Left ventricle myocardium superior (tissue), 1 donor: ENCODE measurements around the gene ZNF470. TPM values are rescaled to one million over a fixed set of nuclear protein-coding genes. Genes with fewer than 3 reads are reported as not detected.
A peak's percentile ranks its signal among the peaks of the same experiment; 100 is the strongest.

Source experiments
- ATAC-seq: fragments of 200-7000 bp; cut with Tn5 transposase; one replicate; pipeline ENCODE4 v1.9.1; 2020; ENCODE audit warnings: mild to moderate bottlenecking, moderate library complexity
- DNase-seq: peaks from one replicate; pipeline ENCODE4 v3.0.0-alpha.2; 2020
- intact Hi-C: fragments of 100-400 bp; cut with micrococcal nuclease; formaldehyde crosslinking; loops from one replicate; pipeline ENCODE4 v1.11.0; 2022
- long read RNA-seq: library from polyadenylated mRNA; unstranded; transcript quantifications from one replicate; pipeline ENCODE4 v2.0.0, GENCODE V29; 2021
- total RNA-seq: library from RNA; stranded (reverse); fragmentation: NEBNext Ultra II Directional; extraction: Animal tissue kit (Norgen Biotek cat#: 25700); gene quantifications from one replicate; pipeline ENCODE4 v1.2.1, GENCODE V29; 2021
- donor health status: DM: no; HTN: yes; CAD: no; lungs with severe emphysema.

ZNF470 gene
- 4.2 TPM for total RNA-seq
- long read RNA-seq, result 0 reads

GRCh38 chr19:56567274-56568120, at the start of gene ZNF470:
TSS of gene ZNF470 (plus strand) at chr19:56567468. CDS start at chr19:56570312, 2,844 bp downstream.
- peak; percentile 96 for DNase-seq
- intact Hi-C loops, result no loop called here
- peak; percentile 100 for ATAC-seq

GRCh38 chr19:56525214-56525860, 41.9 kb upstream of the ZNF470 start:
- intact Hi-C loops, result no loop called here
- ATAC-seq, result no peak
- DNase-seq, result no peak

GRCh38 chr19:56537442-56537841, 29.8 kb upstream of the ZNF470 start:
- intact Hi-C loops, result no loop called here
- ATAC-seq (no peak), DNase-seq (no peak)

- intact Hi-C loops, result no loop called here
- peak; percentile 98 for ATAC-seq
- DNase-seq, result peak; percentile 95
Observed at GRCh38 chr19:56538254-56538760, 29.0 kb upstream of the ZNF470 start.

DNA sequence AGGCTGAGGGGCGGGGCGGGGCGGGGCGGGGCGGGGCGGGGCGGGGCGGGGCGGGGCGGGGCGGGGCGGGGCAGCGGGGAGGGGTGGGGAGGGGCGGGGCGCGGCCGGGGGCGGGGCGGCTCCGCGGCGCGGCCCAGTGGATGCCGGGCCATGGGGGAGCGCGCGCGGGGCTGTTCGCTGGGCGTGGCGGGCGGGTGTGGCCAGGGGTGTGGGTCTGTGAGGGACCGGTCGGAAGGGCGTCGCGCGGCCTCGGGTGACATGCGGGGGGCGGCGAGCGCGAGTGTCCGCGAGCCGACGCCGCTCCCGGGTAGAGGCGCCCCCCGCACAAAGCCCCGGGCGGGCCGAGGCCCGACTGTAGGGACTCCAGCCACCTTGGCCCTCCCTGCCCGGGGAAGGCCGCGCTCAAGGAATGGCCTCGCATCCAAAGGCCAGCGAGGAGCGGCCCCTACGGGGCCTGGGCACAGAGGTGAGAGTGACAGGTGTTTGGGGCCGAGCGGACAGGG, 28.5 kb upstream of the ZNF470 start, which contains the start of gene ZFP28:
TSS of gene ZFP28 (plus strand) at position 188 of the 503 bp plus-strand sequence. CDS start at position 259, 71 bp downstream.
- intact Hi-C loops, result no loop called here
- ATAC-seq (peak; percentile 86), DNase-seq (peak; percentile 92)

DNA sequence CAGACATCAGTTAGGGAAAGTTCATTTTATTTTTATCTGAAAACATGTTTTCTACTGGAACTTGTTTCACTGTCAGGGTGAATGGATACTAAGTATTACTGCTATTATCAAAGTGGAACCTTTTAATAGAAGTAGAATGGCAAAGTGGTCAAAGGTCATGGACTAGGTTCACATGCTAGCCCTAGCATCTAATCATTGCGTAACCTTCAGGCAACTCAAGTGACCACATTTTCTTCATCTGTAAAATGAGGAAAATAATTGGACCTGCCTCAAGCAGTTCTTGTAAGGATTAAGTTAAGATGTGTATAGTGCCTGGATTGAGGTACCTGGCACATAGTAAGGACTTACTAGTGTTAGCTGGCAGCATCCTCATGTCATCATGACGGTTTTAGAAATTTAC, 23.5 kb upstream of the ZNF470 start:
- no peak for DNase-seq
- intact Hi-C loops, result no loop called here
- ATAC-seq, result no peak

DNA sequence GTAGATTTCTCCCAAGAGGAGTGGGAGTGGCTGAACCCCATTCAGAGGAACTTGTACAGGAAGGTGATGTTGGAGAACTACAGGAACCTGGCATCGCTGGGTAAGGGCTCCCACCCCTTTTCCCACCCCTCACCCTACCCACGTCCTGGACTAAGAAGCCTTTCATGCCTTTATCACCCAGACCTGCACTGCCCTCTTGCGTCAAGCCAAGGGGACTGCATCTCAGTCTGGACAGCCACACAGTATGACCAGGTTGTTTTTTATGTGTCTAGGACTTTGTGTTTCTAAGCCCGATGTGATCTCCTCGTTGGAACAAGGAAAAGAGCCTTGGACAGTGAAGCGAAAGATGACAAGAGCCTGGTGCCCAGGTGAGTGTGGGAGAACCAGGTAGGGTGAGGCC, 19.7 kb upstream of the ZNF470 start:
- intact Hi-C loops, result no loop called here

DNA sequence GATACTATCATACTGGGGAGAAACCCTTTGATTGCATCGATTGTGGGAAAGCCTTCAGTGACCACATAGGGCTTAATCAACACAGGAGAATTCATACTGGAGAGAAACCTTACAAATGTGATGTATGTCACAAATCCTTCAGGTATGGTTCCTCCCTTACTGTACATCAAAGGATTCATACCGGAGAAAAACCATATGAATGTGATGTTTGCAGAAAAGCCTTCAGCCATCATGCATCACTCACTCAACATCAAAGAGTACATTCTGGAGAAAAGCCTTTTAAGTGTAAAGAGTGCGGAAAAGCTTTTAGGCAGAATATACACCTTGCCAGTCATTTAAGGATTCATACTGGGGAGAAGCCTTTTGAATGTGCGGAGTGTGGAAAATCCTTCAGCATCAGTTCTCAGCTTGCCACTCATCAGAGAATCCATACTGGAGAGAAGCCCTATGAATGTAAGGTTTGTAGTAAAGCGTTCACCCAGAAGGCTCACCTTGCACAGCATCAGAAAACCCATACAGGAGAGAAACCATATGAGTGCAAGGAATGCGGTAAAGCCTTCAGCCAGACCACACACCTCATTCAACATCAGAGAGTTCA, 12.9 kb upstream of the ZNF470 start:
- intact Hi-C loops, result no loop called here
- ATAC-seq, result no peak
- no peak for DNase-seq

More for the DNA sequence above, 19.7 kb upstream of the ZNF470 start:
- DNase-seq (no peak), ATAC-seq (no peak)

DNA sequence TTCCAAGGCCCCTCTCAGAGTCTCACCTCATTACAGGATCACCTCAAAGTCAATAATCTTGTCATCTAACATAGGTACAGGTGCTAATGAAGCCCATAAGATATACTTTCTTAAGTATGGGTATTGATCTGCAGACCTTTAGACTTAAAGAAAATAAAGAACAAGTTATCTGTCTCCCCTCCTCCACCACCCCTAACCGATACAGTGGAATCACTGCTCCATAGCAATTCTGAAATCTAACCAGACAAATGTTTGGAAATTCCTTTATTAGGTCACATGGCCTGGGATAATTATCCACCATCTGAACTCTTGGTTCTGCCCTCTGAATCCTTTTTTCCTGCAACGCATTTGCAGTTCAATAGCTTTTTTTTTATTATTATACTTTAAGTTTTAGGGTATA, 4.5 kb upstream of the ZNF470 start:
- ATAC-seq, result no peak
- intact Hi-C loops, result no loop called here
- no peak for DNase-seq

- DNase-seq, result peak; percentile 77
- ATAC-seq, result peak; percentile 75
- intact Hi-C loops, result no loop called here
Observed at GRCh38 chr19:56566904-56567273, 379 bp upstream of the ZNF470 start.

DNA sequence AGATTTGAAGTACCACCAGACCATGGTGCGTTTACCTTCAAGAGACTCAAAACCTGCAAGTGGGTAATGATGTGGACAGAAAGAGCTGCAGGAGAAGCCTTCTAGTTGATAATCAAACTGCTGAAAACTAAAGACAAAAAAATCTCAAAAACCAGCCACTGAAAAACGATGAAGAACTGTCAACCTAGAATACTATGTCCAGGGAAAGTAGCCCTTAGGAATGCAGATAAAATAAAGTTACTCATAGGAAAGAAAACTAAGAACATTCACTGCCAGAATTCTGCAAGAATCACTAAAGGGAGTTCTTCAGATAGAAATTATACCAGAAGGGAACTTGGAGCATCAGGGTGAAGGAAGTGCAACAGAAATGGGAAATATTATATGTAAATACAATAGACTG, 5.3 kb downstream of the ZNF470 start:
- intact Hi-C loops, result no loop called here
- DNase-seq (no peak), ATAC-seq (no peak)

GRCh38 chr19:56573914-56574313, 6.6 kb downstream of the ZNF470 start:
- intact Hi-C loops, result no loop called here
- no peak for DNase-seq
- no peak for ATAC-seq

DNA sequence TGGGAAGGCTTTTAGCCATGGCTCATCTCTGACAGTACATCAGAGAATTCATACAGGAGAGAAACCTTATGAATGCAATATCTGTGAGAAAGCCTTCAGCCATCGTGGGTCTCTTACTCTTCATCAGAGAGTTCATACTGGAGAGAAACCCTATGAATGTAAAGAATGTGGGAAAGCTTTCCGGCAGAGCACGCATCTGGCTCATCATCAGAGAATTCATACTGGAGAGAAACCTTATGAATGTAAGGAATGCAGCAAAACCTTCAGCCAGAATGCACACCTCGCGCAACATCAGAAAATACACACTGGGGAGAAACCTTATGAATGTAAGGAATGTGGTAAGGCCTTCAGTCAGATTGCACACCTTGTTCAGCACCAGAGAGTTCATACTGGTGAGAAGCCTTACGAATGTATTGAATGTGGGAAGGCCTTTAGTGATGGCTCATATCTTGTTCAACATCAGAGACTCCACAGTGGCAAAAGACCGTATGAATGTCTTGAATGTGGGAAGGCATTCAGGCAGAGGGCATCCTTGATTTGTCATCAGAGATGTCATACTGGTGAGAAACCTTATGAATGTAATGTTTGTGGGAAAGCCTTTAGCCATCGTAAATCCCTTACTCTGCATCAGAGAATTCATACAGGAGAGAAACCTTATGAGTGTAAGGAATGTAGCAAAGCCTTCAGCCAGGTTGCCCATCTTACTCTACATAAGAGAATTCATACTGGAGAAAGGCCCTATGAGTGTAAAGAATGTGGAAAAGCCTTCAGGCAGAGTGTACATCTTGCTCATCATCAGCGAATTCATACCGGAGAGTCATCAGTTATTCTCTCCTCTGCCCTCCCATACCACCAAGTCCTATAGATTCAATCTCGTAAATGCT, 10.7 kb downstream of the ZNF470 start:
- no peak for DNase-seq
- no peak for ATAC-seq
- intact Hi-C loops, result no loop called here

GRCh38 chr19:56594446-56594782, 27.1 kb downstream of the ZNF470 start:
- intact Hi-C loops, result no loop called here
- no peak for ATAC-seq
- DNase-seq, result no peak

DNA sequence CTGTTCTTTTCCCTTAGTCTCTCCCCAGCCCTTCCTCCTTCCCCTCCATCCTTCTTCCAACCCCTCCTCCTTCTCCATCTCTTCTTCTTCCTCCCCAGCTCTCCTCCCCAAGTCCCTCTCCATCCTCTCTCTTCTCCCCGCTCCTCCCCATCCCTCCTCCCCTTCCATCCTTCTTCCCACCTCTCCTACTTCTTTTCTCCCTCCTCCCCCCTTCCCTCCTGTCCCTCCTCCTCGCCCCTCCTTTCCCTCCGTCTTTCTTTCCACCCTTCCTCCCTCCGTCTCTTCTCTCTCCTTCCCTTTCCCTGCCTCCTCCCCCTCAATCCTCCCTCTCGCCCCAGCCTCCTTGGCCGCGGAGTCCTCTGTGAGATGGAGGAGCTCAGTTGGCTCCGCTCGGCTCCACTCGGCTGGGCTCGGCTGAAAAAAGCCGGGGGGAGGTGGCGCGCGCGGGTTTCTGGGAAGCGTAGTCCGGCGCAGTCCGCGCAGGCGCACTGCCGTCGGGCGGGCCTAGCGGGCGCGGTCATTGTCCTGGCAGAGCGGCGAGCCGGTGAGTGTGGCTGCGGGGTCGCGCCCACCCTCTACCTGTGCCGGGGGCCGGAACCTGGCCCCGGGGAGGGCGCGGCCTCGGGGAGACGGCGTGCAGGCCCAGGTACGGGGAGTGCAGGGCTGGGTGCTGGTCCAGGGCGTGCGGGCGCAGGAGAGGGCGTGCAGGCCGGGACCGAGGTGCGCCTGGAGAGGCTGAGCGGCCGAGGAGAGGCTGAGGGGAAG, 27.7 kb downstream of the ZNF470 start, which contains the start of gene ZNF71:
TSS of gene ZNF71 (plus strand) at position 520 of the 765 bp plus-strand sequence. CDS start 6,257 bp downstream, outside the sequence.
- intact Hi-C loops, result no loop called here
- DNase-seq (peak; percentile 95), ATAC-seq (peak; percentile 99)

GRCh38 chr19:56595548-56595899, 28.3 kb downstream of the ZNF470 start:
- ATAC-seq, result peak; percentile 39
- intact Hi-C loops, result no loop called here

DNA sequence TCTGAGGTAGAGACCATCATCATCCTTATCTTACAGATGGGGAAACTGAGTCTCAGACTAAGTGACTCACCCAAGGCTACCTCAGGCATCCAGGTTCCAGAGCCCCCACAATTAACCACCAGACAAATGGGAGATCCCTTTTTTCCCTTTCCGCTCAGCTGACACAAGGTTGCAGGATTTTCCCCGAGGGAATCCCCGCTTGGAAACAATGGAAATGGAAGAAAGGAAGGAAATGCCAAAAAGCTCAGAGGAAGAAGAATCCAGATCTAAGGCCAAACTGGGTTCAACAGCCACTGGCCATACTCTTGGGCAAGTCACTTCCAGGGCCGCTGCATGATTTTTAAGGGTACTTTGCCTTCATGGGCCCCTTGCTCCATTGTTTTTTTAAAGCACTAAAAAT, 29.4 kb downstream of the ZNF470 start:
- ATAC-seq, result no peak
- no peak for DNase-seq
- intact Hi-C loops, result no loop called here

More at GRCh38 chr19:56595548-56595899, 28.3 kb downstream of the ZNF470 start:
- DNase-seq, result no peak

GRCh38 chr19:56597696-56598095, 30.4 kb downstream of the ZNF470 start:
- intact Hi-C loops, result no loop called here
- ATAC-seq (no peak), DNase-seq (no peak)
